Activated CD4-positive, alpha-beta T cell treated with anti-CD3 and anti-CD28 coated beads for 1 hour (primary cell): ENCODE measurements around the gene ATP6V1G3.
"Not testable (repeated sequence)": the region's sequence is repeated elsewhere in the genome, so short reads cannot be mapped to it uniquely, and the experiment has no call there.

Experiments used
- DNase-seq: peaks from one replicate; pipeline ENCODE4 v3.0.0-alpha.2; 2020

Gene ATP6V1G3

DNA sequence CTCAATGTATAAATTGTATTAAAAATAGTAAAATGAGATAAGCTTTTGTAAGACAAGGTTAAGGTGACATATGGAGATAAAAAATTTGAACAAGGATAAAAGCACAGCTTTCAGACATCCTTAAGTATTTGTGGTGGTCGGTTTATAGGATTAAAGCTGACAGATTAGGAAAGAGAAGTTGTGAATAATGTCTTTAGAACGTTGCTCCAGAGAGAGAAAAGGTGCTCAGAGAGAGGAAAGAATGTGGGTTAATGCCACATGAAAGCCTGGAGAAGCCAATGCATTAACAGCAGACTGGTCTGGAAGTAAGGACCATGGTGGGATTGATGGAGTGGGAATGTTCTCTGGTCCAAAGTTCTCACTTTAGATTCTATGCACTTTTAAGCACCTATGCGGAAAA lies 44.8 kb downstream of the ATP6V1G3 start:
- no peak for DNase-seq

DNA sequence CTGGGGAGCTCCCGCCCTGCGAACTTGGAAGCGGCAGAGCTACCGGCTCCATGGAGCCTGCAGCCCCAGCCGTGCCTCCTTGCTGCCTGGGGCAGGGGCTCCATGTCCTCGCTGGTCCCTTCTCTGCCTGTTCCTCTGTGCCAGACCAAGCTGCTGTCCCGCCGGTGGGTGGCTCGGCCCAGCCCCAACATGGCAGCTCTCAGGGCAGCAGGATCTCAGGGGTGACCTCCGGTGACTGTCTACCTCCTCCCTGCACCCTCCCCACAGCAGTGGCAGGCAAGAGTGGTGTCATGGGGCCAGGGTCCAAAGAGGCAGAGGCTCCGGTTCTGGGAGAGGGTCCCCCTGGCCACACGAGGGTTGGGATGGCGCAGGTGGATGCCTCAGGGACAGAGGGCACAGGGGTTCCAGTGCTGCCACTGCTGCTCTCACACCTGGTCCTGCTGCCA lies 45.8 kb downstream of the ATP6V1G3 start:
- DNase-seq: no peak

DNA sequence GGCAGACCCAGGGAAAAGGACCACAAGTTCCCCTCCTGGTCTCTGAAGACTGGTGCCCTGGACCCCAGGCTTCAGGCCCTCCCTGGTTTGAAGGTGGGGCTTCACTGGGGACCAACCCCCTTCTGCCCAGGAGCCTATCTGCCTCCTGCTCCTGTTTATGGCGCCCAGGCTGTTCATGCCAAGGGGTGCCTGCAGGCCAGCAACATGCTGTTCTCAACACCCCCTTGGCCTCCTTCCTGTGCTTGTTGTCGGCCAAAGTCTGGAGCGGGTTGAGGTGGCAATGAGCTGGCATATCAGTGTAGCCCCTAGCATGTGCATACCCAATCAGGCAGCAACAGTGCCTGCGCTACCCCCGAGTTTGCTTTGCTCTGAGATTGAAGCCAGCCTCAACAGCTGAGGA lies 46.3 kb downstream of the ATP6V1G3 start:
- no peak for DNase-seq

GRCh38 chr1:198493329-198493728 lies 47.2 kb downstream of the ATP6V1G3 start:
- no peak for DNase-seq

DNA sequence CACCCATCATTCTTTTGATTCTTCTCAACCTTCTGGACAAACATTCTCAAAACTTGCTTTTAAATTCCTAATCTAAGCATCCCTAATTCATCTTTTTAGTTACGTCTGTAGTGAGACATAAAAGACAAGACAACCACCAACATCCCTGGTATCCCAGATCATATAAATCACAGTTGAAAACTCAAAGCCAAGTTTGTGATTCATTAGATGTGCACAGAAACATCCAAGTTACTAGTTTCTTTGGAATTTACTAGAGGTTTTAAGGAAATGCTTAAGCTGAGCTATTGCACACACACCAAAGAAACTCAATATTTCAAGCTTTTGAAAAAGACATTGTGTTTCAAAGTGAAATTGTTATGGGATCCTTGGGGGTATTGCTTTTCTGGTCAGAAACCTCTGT lies 47.6 kb downstream of the ATP6V1G3 start:
- DNase-seq: no peak

DNA sequence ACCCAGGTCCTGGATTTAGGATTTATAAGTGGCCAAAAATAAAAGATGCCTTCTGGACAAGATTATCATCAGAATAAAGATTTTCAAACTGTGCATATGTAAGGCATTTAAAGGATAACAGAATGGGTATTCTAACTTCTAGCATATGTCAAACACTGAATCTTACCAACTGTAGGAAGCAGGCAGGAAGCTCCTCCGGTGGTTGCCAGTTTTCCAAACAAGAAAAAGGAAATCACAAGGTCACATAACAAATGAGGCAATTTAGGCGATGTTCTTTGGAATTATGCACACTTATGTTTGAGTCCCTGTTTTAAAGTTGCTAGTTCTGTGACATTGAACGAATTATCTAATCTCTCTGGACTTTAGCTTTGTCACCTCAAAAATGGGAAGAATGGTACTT lies 48.9 kb downstream of the ATP6V1G3 start:
- DNase-seq: no peak

GRCh38 chr1:198491028-198491427 lies 49.5 kb downstream of the ATP6V1G3 start:
- no peak for DNase-seq

- no peak for DNase-seq
Observed at GRCh38 chr1:198490224-198490623, 50.3 kb downstream of the ATP6V1G3 start.

DNA sequence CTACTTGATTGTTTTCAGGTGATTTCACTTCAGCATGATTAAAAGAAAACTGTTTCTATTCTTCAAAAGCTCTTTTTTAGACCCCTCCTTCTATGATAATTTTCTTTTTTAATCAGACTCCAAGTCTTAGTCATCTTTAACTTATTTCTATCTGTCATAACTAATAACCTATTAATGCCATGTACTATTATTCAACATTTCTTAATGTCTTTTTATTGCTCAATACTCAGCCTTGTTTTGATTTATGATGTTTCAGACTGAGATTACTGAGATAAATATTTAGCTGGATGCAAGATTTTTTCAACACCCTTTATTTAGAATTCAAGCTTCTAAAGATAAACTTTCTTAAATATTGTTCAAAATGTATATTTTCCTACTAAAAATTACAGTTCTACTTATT lies 53.6 kb downstream of the ATP6V1G3 start:
- DNase-seq: no peak

GRCh38 chr1:198483645-198484044 lies 56.8 kb downstream of the ATP6V1G3 start:
- DNase-seq: no peak

- no peak for DNase-seq
Observed at GRCh38 chr1:198483006-198483405, 57.5 kb downstream of the ATP6V1G3 start.

DNA sequence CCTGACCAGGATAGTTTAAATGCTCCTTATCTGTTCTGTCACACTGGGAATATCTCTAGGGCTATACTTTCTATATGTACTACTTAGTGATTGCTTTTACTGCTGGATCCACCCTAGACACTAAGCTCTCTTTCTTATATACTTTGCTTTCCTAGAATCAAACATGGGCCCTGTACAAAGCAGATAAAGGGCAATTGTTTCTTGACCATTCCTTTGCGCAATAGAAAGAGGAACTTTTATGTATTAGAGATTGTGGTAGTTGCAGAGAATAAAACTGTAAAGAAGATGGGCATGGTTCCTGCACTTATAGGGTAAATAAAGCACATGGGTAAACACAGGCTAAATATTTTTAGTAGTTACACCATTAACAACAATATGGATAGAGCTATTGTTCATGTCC lies 58.8 kb downstream of the ATP6V1G3 start:
- DNase-seq: no peak

GRCh38 chr1:198480876-198481275 lies 59.6 kb downstream of the ATP6V1G3 start:
- no peak for DNase-seq

GRCh38 chr1:198477354-198477753 lies 63.1 kb downstream of the ATP6V1G3 start:
- DNase-seq: not testable (repeated sequence)
